Measurements from ENCODE around the gene GLRX5.

The GLRX5 gene

DNA sequence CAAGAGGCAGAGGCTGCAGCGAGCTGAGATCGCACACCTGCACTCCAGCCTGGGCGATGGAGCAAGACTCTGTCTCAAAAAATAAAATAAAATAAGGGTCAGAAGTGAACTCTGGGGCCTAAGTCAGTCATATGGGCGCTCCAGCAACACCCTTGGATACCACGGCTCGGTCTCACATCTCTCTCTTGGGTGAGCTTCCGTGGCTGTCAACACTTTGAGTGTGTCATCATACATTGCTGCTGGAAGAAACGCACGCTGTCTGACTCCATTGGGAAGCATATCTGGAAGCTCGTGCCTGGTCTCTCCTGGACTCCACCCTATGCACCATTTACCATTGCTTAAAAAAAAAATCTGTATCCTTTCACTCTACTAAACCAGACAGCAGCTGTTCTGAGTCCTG is 20.2 kb downstream of the GLRX5 start:
- TF ChIP-seq, protein P1, sequence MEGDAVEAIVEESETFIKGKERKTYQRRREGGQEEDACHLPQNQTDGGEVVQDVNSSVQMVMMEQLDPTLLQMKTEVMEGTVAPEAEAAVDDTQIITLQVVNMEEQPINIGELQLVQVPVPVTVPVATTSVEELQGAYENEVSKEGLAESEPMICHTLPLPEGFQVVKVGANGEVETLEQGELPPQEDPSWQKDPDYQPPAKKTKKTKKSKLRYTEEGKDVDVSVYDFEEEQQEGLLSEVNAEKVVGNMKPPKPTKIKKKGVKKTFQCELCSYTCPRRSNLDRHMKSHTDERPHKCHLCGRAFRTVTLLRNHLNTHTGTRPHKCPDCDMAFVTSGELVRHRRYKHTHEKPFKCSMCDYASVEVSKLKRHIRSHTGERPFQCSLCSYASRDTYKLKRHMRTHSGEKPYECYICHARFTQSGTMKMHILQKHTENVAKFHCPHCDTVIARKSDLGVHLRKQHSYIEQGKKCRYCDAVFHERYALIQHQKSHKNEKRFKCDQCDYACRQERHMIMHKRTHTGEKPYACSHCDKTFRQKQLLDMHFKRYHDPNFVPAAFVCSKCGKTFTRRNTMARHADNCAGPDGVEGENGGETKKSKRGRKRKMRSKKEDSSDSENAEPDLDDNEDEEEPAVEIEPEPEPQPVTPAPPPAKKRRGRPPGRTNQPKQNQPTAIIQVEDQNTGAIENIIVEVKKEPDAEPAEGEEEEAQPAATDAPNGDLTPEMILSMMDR (IDR thresholded peaks at IDR 0.05; ENCODE audit: low read depth, low read length): no peak
- no peak overlapping the region for H2AFZ ChIP-seq (ENCODE audit: low read depth, low read length)

DNA sequence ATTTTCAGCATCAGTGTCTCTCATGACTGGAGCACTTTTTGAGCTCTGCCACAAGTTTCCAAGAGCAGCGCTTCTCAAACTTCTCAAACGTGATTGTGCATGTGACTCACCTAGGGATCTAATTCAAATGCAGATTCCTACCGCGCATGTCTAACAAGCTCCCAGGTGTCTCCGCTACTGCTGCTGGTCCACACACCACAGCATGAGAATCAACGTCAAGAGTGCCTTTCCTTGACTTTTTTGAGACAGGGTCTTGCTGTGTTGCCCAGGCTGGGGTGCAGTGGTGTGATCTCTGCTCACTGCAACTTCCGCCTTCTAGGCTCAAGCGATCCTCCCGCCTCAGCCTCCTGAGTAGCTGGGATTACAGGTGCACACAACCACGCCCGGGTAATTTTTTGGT is 22.4 kb downstream of the GLRX5 start:
- H3K27me3 ChIP-seq (ENCODE audit: low read depth, low read length): peaks cover 6% of the 10 kb centered on the region; the same call in 1 of the 2 replicates
- no peak overlapping the region for H3K4me2 ChIP-seq (ENCODE audit: low read length)
- H3K9me3 ChIP-seq (ENCODE audit: insufficient read depth, low read length): no peaks in the 10 kb centered on the region
- H3K9ac ChIP-seq (ENCODE audit: low read length): no peak overlapping the region
- H3K4me1 ChIP-seq (ENCODE audit: low read length): no peaks in the 10 kb centered on the region
- no peak overlapping the region for H2AFZ ChIP-seq (ENCODE audit: low read depth, low read length)
- no peak overlapping the region for H3K4me3 ChIP-seq (ENCODE audit: low read length)
- no peaks in the 10 kb centered on the region for H3K79me2 ChIP-seq (ENCODE audit: low read length)
- H3K36me3 ChIP-seq (replicated peaks; ENCODE audit: low read depth, low read length): no peaks in the 10 kb centered on the region
- no peaks in the 10 kb centered on the region for H4K20me1 ChIP-seq (ENCODE audit: insufficient read depth, low read length)
- TF ChIP-seq EZH2phosphoT487 (IDR thresholded peaks at IDR 0.05; ENCODE audit: low read depth): no peak
- TF ChIP-seq, protein P1 (IDR thresholded peaks at IDR 0.05; ENCODE audit: low read depth, low read length): no peak
- H3K27ac ChIP-seq (ENCODE audit: low read length): no peak overlapping the region

More for the DNA sequence above, 20.2 kb downstream of the GLRX5 start:
- Histone ChIP-seq H3K4me1 (ENCODE audit: low read length) (no peaks in the 10 kb centered on the region), H3K27me3 (ENCODE audit: low read depth, low read length) (no peaks in the 10 kb centered on the region), H4K20me1 (ENCODE audit: insufficient read depth, low read length) (no peaks in the 10 kb centered on the region), H3K27ac (ENCODE audit: low read length) (no peak overlapping the region), H3K9ac (ENCODE audit: low read length) (no peak overlapping the region), H3K79me2 (ENCODE audit: low read length) (no peaks in the 10 kb centered on the region), H3K9me3 (ENCODE audit: insufficient read depth, low read length) (no peaks in the 10 kb centered on the region), H3K4me3 (ENCODE audit: low read length) (no peak overlapping the region), H3K36me3 (replicated peaks; ENCODE audit: low read depth, low read length) (no peaks in the 10 kb centered on the region), H3K4me2 (ENCODE audit: low read length) (no peak overlapping the region)

DNA sequence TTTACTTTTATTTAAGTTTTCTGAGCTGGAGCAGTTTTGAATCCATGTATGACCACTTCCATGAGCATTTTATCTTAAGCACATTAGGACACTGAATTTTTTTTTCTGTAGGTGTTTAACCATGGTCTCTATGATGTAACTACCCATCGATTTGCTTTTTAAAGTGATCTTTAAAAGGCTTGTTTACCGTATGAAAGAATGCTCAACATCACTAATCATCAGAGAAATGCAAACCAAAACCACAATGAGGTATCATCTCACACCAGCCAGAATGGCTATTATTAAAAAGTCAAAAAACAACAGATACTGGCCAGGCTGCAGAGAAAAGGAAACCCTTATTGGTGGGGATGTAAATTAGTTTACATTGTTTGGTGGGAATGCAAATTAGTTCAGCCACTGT is 23.0 kb downstream of the GLRX5 start:
- no peaks in the 10 kb centered on the region for H3K4me1 ChIP-seq (ENCODE audit: low read length)
- H3K79me2 ChIP-seq (ENCODE audit: low read length): no peaks in the 10 kb centered on the region
- peaks cover 9% of the 10 kb centered on the region; the same call in 1 of the 2 replicates for H3K27me3 ChIP-seq (ENCODE audit: low read depth, low read length)
- TF ChIP-seq, protein P1 (IDR thresholded peaks at IDR 0.05; ENCODE audit: low read depth, low read length): no peak
- no peak for TF ChIP-seq EZH2phosphoT487 (IDR thresholded peaks at IDR 0.05; ENCODE audit: low read depth)
- no peaks in the 10 kb centered on the region for H3K9me3 ChIP-seq (ENCODE audit: insufficient read depth, low read length)
- no peak overlapping the region for H3K27ac ChIP-seq (ENCODE audit: low read length)
- no peak overlapping the region for H3K4me3 ChIP-seq (ENCODE audit: low read length)
- H2AFZ ChIP-seq (ENCODE audit: low read depth, low read length): no peak overlapping the region
- H4K20me1 ChIP-seq (ENCODE audit: insufficient read depth, low read length): no peaks in the 10 kb centered on the region
- no peak overlapping the region for H3K9ac ChIP-seq (ENCODE audit: low read length)
- H3K36me3 ChIP-seq (replicated peaks; ENCODE audit: low read depth, low read length): no peaks in the 10 kb centered on the region
- no peak overlapping the region for H3K4me2 ChIP-seq (ENCODE audit: low read length)

DNA sequence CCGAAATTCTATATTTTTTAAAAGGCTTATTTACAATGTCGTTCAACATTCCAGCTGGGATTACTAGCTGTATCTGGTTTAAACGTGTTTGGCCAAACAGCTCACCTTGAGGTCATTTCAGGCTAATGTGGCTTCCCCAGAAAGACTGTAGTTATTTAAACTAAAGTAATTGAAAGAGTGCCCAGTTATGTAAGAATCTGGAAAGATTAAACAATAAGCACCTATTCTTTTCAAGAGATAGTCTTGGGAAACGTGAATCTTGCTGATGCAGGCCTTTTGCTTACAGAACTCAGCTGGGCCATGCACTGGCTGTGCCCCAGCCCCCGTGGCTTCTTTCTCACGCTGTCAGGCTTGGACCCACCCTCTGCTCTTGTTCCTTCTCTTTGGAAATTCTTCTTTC is 24.4 kb downstream of the GLRX5 start:
- H3K9me3 ChIP-seq (ENCODE audit: insufficient read depth, low read length): no peaks in the 10 kb centered on the region
- H3K4me1 ChIP-seq (ENCODE audit: low read length): no peaks in the 10 kb centered on the region
- no peak overlapping the region for H3K4me2 ChIP-seq (ENCODE audit: low read length)
- no peak overlapping the region for H3K27ac ChIP-seq (ENCODE audit: low read length)
- no peak for TF ChIP-seq EZH2phosphoT487 (IDR thresholded peaks at IDR 0.05; ENCODE audit: low read depth)
- TF ChIP-seq, protein P1 (IDR thresholded peaks at IDR 0.05; ENCODE audit: low read depth, low read length): no peak
- no peaks in the 10 kb centered on the region for H3K79me2 ChIP-seq (ENCODE audit: low read length)
- no peaks in the 10 kb centered on the region for H3K36me3 ChIP-seq (replicated peaks; ENCODE audit: low read depth, low read length)
- H2AFZ ChIP-seq (ENCODE audit: low read depth, low read length): no peak overlapping the region
- no peak overlapping the region for H3K4me3 ChIP-seq (ENCODE audit: low read length)
- peaks cover 9% of the 10 kb centered on the region; the same call in 1 of the 2 replicates for H3K27me3 ChIP-seq (ENCODE audit: low read depth, low read length)
- no peak overlapping the region for H3K9ac ChIP-seq (ENCODE audit: low read length)
- H4K20me1 ChIP-seq (ENCODE audit: insufficient read depth, low read length): no peaks in the 10 kb centered on the region
